ENCODE results near the gene FHIP1A. TPM values are rescaled to one million over a fixed set of nuclear protein-coding genes. Genes with fewer than 3 reads are reported as not detected.
A peak's percentile ranks its signal among the peaks of the same experiment; 100 is the strongest.

FHIP1A gene
- total RNA-seq, 4 donors from 2014 or later = 27.3 to 76.6 (median 57.1) TPM

DNA sequence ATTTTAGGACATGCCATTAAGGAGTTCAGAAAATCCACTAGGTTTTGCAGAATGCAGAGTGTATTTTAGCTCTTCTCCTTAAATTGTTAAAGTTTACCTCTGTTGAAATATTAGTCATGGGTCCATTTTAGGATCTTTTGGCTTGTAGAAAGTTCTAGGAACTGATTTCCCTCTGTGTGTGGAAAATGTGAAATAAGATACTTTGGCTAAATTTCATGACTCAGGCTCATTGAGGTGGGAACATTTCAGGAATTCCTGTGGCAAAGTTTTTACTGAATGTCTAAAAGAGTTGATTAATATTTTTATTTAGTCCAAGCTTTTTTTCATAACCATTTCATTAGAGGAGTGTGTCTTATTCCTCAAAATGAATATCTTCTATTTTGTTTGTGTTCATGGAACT is 7.0 kb downstream of the FHIP1A start:
- H3K27ac ChIP-seq = peak overlapping the region; percentile 74 to 95 (median 91)
- H3K36me3 ChIP-seq = no peaks in the 10 kb centered on the region
- intact Hi-C loops (cut with DNase I) = no loop called here
- TF ChIP-seq, protein P1, sequence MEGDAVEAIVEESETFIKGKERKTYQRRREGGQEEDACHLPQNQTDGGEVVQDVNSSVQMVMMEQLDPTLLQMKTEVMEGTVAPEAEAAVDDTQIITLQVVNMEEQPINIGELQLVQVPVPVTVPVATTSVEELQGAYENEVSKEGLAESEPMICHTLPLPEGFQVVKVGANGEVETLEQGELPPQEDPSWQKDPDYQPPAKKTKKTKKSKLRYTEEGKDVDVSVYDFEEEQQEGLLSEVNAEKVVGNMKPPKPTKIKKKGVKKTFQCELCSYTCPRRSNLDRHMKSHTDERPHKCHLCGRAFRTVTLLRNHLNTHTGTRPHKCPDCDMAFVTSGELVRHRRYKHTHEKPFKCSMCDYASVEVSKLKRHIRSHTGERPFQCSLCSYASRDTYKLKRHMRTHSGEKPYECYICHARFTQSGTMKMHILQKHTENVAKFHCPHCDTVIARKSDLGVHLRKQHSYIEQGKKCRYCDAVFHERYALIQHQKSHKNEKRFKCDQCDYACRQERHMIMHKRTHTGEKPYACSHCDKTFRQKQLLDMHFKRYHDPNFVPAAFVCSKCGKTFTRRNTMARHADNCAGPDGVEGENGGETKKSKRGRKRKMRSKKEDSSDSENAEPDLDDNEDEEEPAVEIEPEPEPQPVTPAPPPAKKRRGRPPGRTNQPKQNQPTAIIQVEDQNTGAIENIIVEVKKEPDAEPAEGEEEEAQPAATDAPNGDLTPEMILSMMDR (IDR thresholded peaks at IDR 0.05) = no peak
- no peak for TF ChIP-seq POLR2A (IDR thresholded peaks at IDR 0.05)
- no peak for DNase-seq
- peaks cover 31 to 54% of the 10 kb centered on the region in 2 donors for H3K4me1 ChIP-seq
- no peaks in the 10 kb centered on the region for H3K27me3 ChIP-seq
- H3K9me3 ChIP-seq = no peaks in the 10 kb centered on the region
- no peak overlapping the region for H3K4me3 ChIP-seq (replicated peaks in 1 of 3)

DNA sequence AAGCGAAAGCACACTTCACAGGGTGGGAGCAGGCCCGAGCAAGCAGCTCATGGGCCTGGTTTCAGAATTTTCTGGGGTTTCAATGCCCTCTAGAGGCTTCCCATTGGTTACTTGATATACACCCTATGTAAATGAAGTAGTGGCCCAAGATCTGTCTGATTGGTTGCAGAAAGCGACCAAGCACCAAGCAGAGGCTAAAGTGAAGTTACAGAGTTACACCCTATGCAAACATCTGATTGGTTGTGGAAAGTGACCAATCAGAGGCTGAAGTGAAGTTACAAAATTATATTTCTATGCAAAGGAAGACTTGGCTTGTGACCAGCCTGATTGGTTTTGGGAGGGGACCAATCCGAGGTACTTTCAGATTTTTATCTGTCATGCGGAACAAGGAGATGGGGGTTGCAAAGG is 8.2 kb downstream of the FHIP1A start:
- no peak for DNase-seq
- intact Hi-C loops (cut with DNase I) = no loop called here
- H3K4me1 ChIP-seq = peaks cover 31 to 51% of the 10 kb centered on the region in 2 donors
- WGBS, 2 donors = 71 to 72% methylated on average over 5 of the region's 5 CpGs
- no peak for TF ChIP-seq POLR2A (IDR thresholded peaks at IDR 0.05)
- TF ChIP-seq, protein P1 (IDR thresholded peaks at IDR 0.05) = no peak
- H3K9me3 ChIP-seq = no peaks in the 10 kb centered on the region
- no peak overlapping the region for H3K4me3 ChIP-seq (replicated peaks in 1 of 3)
- no peaks in the 10 kb centered on the region for H3K36me3 ChIP-seq
- no peaks in the 10 kb centered on the region for H3K27me3 ChIP-seq
- H3K27ac ChIP-seq = peak overlapping the region; percentile 74 to 95 (median 91)

DNA sequence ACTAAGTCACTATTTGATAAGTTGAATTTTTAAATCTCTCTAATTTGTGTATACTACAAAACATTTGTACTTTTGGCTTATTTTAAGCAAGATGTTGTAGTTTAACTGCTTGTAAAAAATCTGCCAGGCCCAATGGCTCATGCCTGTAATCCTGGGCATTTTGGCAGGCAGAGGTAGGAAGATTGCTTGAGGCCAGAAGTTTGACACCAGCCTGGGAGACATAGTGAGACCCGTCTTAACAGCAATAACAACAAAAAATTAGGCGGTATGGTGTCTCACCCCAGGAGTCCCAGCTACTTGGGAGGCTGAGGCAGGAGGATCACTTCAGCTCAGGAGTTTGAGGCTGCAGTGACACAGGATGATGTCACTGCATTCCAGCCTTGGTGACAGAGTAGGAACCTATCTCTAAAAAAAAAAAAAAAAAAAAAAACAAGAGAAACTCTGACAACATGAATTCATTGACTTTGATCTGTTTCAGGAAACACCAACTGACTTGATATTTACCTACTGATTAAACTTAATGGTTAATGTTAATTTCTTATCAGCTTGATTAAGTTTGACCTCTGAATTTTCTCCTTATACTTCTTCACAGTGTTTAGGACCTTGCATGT is 8.9 kb downstream of the FHIP1A start:
- H3K27ac ChIP-seq = peak overlapping the region; percentile 74 to 95 (median 91)
- WGBS, 2 donors = 93 to 94% methylated on average over 2 of the region's 2 CpGs

DNA sequence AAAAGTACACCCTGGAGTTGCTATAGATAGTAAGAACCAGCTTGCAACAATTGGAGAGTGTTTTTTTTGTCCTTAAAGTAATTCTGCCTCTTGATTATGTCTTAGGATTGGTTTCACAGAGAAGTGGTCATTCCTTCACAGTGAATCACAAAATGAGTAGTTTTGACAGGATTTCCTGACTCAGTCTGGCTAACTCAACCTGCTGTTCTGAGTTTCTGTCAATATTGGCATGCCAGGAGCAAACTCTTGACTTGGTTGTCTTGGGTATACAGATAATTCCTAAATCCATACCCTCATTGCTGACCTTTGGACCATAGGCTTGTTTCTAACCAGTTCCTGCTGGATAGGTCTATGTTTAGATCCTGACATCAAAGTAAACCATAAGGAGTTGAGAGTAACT is 9.4 kb downstream of the FHIP1A start:
- Histone ChIP-seq H3K36me3 (no peaks in the 10 kb centered on the region), H3K4me3 (replicated peaks in 1 of 3) (no peak overlapping the region), H3K9me3 (no peaks in the 10 kb centered on the region), H3K27me3 (no peaks in the 10 kb centered on the region), H3K27ac (peak overlapping the region; percentile 81 to 95 (median 91)), H3K4me1 (peaks cover 31 to 51% of the 10 kb centered on the region in 2 donors)
- intact Hi-C loops (cut with DNase I) = no loop called here
- TF ChIP-seq, protein P1 (IDR thresholded peaks at IDR 0.05) = no peak
- TF ChIP-seq POLR2A (IDR thresholded peaks at IDR 0.05) = no peak
- peak; percentile 40 to 41 for DNase-seq

More for the DNA sequence above, 8.9 kb downstream of the FHIP1A start:
- Histone ChIP-seq H3K27me3 (no peaks in the 10 kb centered on the region), H3K36me3 (no peaks in the 10 kb centered on the region), H3K9me3 (no peaks in the 10 kb centered on the region), H3K4me3 (replicated peaks in 1 of 3) (no peak overlapping the region), H3K4me1 (peaks cover 31 to 51% of the 10 kb centered on the region in 2 donors)
- intact Hi-C loops (cut with DNase I) = no loop called here
- TF ChIP-seq, protein P1 (IDR thresholded peaks at IDR 0.05) = no peak
- TF ChIP-seq POLR2A (IDR thresholded peaks at IDR 0.05) = no peak
- DNase-seq = peak; percentile 36 to 38

DNA sequence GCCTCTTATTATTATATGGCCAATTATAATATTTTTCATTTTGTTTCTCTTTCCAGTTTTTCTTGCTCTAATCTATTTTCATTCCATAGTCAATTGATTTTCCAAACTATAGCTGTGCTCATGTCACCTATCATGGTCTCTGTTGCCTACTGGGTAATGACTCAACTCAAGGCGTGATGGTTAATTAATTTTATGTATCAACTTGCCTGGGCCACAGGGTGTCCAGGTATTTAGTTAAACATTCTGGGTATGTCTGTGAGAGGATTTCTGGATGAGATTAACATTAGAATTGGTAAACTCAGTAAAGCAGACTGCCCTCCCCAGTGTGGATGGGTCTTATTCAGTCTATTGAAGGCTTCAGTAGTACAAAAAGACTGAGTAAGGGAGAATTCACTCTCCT is 9.9 kb downstream of the FHIP1A start:
- Histone ChIP-seq H3K36me3 (no peaks in the 10 kb centered on the region), H3K9me3 (no peaks in the 10 kb centered on the region), H3K4me3 (replicated peaks in 1 of 3) (no peak overlapping the region), H3K4me1 (peaks cover 31 to 46% of the 10 kb centered on the region in 2 donors), H3K27ac (peak overlapping the region; percentile 81 to 95 (median 91)), H3K27me3 (no peaks in the 10 kb centered on the region)
- DNase-seq = no peak
- no peak for TF ChIP-seq POLR2A (IDR thresholded peaks at IDR 0.05)
- TF ChIP-seq, protein P1 (IDR thresholded peaks at IDR 0.05) = no peak
- intact Hi-C loops (cut with DNase I) = no loop called here
- 94 to 100% methylated on average over 1 of the region's 1 CpG for WGBS, 2 donors

Measured in thyroid gland (tissue), 4 donors.